Upper lobe of right lung (tissue), 1 donor: Measurements from ENCODE around the gene NVL. TPM values are rescaled to one million over a fixed set of nuclear protein-coding genes. Genes with fewer than 3 reads are reported as not detected.
"Not testable (repeated sequence)": the region's sequence is repeated elsewhere in the genome, so short reads cannot be mapped to it uniquely, and the experiment has no call there.

Experiments
- ATAC-seq: fragments of 200-7000 bp; cut with Tn5 transposase; one replicate; pipeline ENCODE4 v1.9.1; 2020; ENCODE audit warnings: mild to moderate bottlenecking, moderate library complexity
- DNase-seq: peaks from one replicate; pipeline ENCODE4 v3.0.0-alpha.2; 2020
- H3K27ac ChIP-seq: fragments of 200-600 bp; one replicate; pipeline ENCODE4 v1.8.0; 2022
- H3K27me3 ChIP-seq: fragments of 200-600 bp; one replicate; pipeline ENCODE4 v1.8.0; 2022; ENCODE audit warnings: mild to moderate bottlenecking
- H3K36me3 ChIP-seq: fragments of 200-600 bp; one replicate; pipeline ENCODE4 v1.8.0; 2022
- H3K4me1 ChIP-seq: fragments of 200-600 bp; one replicate; pipeline ENCODE4 v1.8.0; 2022
- H3K4me3 ChIP-seq: fragments of 200-600 bp; one replicate; pipeline ENCODE4 v1.8.0; 2022; ENCODE audit warnings: mild to moderate bottlenecking
- H3K9me3 ChIP-seq: fragments of 200-600 bp; one replicate; pipeline ENCODE4 v1.8.0; 2022
- CTCF ChIP-seq: fragments of 200-600 bp; IDR thresholded peaks from one replicate; pipeline ENCODE4 v1.8.0; 2022; ENCODE audit warnings: antibody characterized with exemption
- intact Hi-C: fragments of 100-400 bp; cut with DNase I; formaldehyde crosslinking; loops from one replicate; pipeline ENCODE4 v1.11.0; 2022
- total RNA-seq: library from RNA; stranded (reverse); fragmentation: NEBNext Ultra II Directional; extraction: Animal tissue kit (Norgen Biotek cat#: 25700); gene quantifications from one replicate; pipeline ENCODE4 v1.2.1, GENCODE V29; 2021
- donor health status: DM: no; HTN: yes; CAD: no; lungs with severe emphysema.

The NVL gene
- total RNA-seq, 1 donor from 2014 or later = 24.1 TPM

- H3K27me3 ChIP-seq = no peaks in the 10 kb centered on the region
- intact Hi-C loops = no loop called here
- no peaks in the 10 kb centered on the region for H3K9me3 ChIP-seq
- no peaks in the 10 kb centered on the region for H3K36me3 ChIP-seq
- ATAC-seq (no peak), DNase-seq (no peak)
- TF ChIP-seq CTCF = no peak
- no peak overlapping the region for H3K4me3 ChIP-seq
- H3K4me1 ChIP-seq = peaks cover 18% of the 10 kb centered on the region
- H3K27ac ChIP-seq = no peak overlapping the region
These were observed 24.3 kb upstream of the NVL start for GRCh38 chr1:224353975-224354925.

GRCh38 chr1:224352436-224353085 lies 22.6 kb upstream of the NVL start:
- H3K4me3 ChIP-seq, H3K9me3 ChIP-seq, H3K4me1 ChIP-seq, intact Hi-C loops, ATAC-seq, H3K27me3 ChIP-seq, DNase-seq, H3K36me3 ChIP-seq, H3K27ac ChIP-seq: not testable (repeated sequence)

- H3K9me3 ChIP-seq, DNase-seq, ATAC-seq, H3K36me3 ChIP-seq, H3K27me3 ChIP-seq, H3K27ac ChIP-seq, intact Hi-C loops, H3K4me1 ChIP-seq, H3K4me3 ChIP-seq: not testable (repeated sequence)
These were observed 19.7 kb upstream of the NVL start for GRCh38 chr1:224349716-224350115.

- H3K27ac ChIP-seq = no peak overlapping the region
- intact Hi-C loops = no loop called here
- ATAC-seq = no peak
- DNase-seq = no peak
- no peaks in the 10 kb centered on the region for H3K36me3 ChIP-seq
- no peaks in the 10 kb centered on the region for H3K27me3 ChIP-seq
- no peaks in the 10 kb centered on the region for H3K4me1 ChIP-seq
- peaks cover 14% of the 10 kb centered on the region for H3K9me3 ChIP-seq
- no peak overlapping the region for H3K4me3 ChIP-seq
- no peak for TF ChIP-seq CTCF
These were observed 18.2 kb upstream of the NVL start for GRCh38 chr1:224348137-224348536.

GRCh38 chr1:224343679-224344078 lies 13.7 kb upstream of the NVL start:
- H3K4me1 ChIP-seq = peaks cover 7% of the 10 kb centered on the region
- intact Hi-C loops = no loop called here
- no peak for DNase-seq
- no peaks in the 10 kb centered on the region for H3K27me3 ChIP-seq
- no peak for ATAC-seq
- no peak overlapping the region for H3K27ac ChIP-seq
- H3K9me3 ChIP-seq = peaks cover 20% of the 10 kb centered on the region
- no peaks in the 10 kb centered on the region for H3K36me3 ChIP-seq
- no peak overlapping the region for H3K4me3 ChIP-seq
- no peak for TF ChIP-seq CTCF

GRCh38 chr1:224340453-224341384 lies 10.7 kb upstream of the NVL start:
- H3K27me3 ChIP-seq, H3K4me1 ChIP-seq, H3K36me3 ChIP-seq, intact Hi-C loops: not testable (repeated sequence)
- peak overlapping the region; percentile 40 for H3K27ac ChIP-seq
- H3K4me3 ChIP-seq = peak overlapping the region; percentile 51
- peaks cover 20% of the 10 kb centered on the region for H3K9me3 ChIP-seq
- DNase-seq = peak; percentile 71
- ATAC-seq = peak; percentile 75
